B cell (primary cell): ENCODE results near the gene RTN4RL1. TPM values are rescaled to one million over a fixed set of nuclear protein-coding genes. Genes with fewer than 3 reads are reported as not detected.

ENCODE experiments used
- ATAC-seq: fragments of 200-7000 bp; cut with Tn5 transposase; one replicate; pipeline ENCODE4 v1.10.0; 2021; ENCODE audit warnings: low read depth, mild to moderate bottlenecking, moderate number of reproducible peaks, moderate library complexity
- CTCF ChIA-PET: fragments of 350-600 bp; sonication (Branson Sonifier 250); formaldehyde crosslinking; loops from one replicate; lab custom pipeline; 2021; ENCODE audit warnings: antibody characterized with exemption, inconsistent platforms; lab: Charles Lee
- POLR2A ChIA-PET: fragments of 350-600 bp; sonication (Branson Sonifier 250); formaldehyde crosslinking; loops from one replicate; lab custom pipeline; 2021; ENCODE audit warnings: antibody characterized with exemption; lab: Charles Lee
- DNase-seq: peaks from one replicate; pipeline ENCODE4 v3.0.0; 2013
- H2AFZ ChIP-seq: 2 replicates; pipeline ENCODE4 v1.6.1; 2012; ENCODE audit warnings: mild to moderate bottlenecking, low read depth, low read length; ENCODE audit not compliant: insufficient read depth, poor library complexity, severe bottlenecking
- H3K27ac ChIP-seq, 2 donors: 1 replicate in 1 of 2; 2 replicates in 1 of 2; pipeline ENCODE4 v1.5.1; 2012 to 2013; ENCODE audit warnings: low read length in 2 of 2, mild to moderate bottlenecking in 2 of 2, moderate library complexity in 1 of 2
- H3K27me3 ChIP-seq, 4 experiments: fragments of 200-600 bp in 1 of 4; sonication (generic) in 1 of 4; replicated peaks in 1 of 4; 1 replicate in 2 of 4; 2 replicates in 2 of 4; pipeline versions ENCODE4 v1.6.1 to v1.7.0; 2013 to 2016; ENCODE audit warnings: low read length in 3 of 4, mild to moderate bottlenecking in 2 of 4, mixed read lengths in 1 of 4, moderate library complexity in 1 of 4; ENCODE audit not compliant: insufficient read depth in 4 of 4, control insufficient read depth in 3 of 4; ENCODE audit errors: control extremely low read depth in 1 of 4
- H3K36me3 ChIP-seq, 2 experiments: replicated peaks in 1 of 2; 1 replicate in 1 of 2; 2 replicates in 1 of 2; pipeline versions ENCODE4 v1.6.1 to v1.7.1; 2013; ENCODE audit warnings: low read length in 1 of 2; ENCODE audit not compliant: insufficient read depth in 2 of 2, control insufficient read depth in 1 of 2; ENCODE audit errors: control extremely low read depth in 1 of 2, extremely low read depth in 1 of 2
- H3K4me1 ChIP-seq, 2 donors: fragments of 200-600 bp in 1 of 2; sonication (generic) in 1 of 2; 1 replicate in 1 of 2; 2 replicates in 1 of 2; pipeline versions ENCODE4 v1.5.1 to v1.6.1; 2013 to 2017; ENCODE audit warnings: low read length in 2 of 2; ENCODE audit not compliant: control insufficient read depth in 2 of 2, insufficient read depth in 2 of 2
- H3K4me2 ChIP-seq: replicated peaks from 2 replicates; pipeline ENCODE3; 2012; ENCODE audit warnings: mild to moderate bottlenecking, low read depth, low read length; ENCODE audit not compliant: poor library complexity, severe bottlenecking
- H3K4me3 ChIP-seq, 5 experiments: fragments of 200-600 bp in 1 of 5; sonication (generic) in 1 of 5; 1 replicate in 3 of 5; 2 replicates in 2 of 5; pipeline versions ENCODE4 v1.5.1 to v1.7.0; 2011 to 2016; ENCODE audit warnings: low read length in 4 of 5, mild to moderate bottlenecking in 4 of 5, low read depth in 2 of 5, control low read depth in 1 of 5, moderate library complexity in 1 of 5; ENCODE audit not compliant: insufficient read depth in 1 of 5; ENCODE audit errors: control extremely low read depth in 1 of 5, extremely low read depth in 1 of 5
- H3K79me2 ChIP-seq: fragments of 200-600 bp; sonication (generic); one replicate; pipeline ENCODE4 v1.6.0; 2016; ENCODE audit warnings: low read length; ENCODE audit not compliant: control insufficient read depth, insufficient read depth
- H3K9ac ChIP-seq: fragments of 200-600 bp; sonication (generic); 2 replicates; pipeline ENCODE4 v1.6.1; 2017; ENCODE audit warnings: mild to moderate bottlenecking, low read length, moderate library complexity
- H3K9me3 ChIP-seq, 3 donors: one replicate each; pipeline versions ENCODE4 v1.6.1 to v1.7.1; 2013; ENCODE audit warnings: low read length in 2 of 3; ENCODE audit not compliant: control insufficient read depth in 2 of 3, insufficient read depth in 1 of 3; ENCODE audit errors: control extremely low read depth in 1 of 3
- H4K20me1 ChIP-seq: 2 replicates; pipeline ENCODE4 v1.6.0; 2012; ENCODE audit warnings: mild to moderate bottlenecking, low read length; ENCODE audit not compliant: insufficient read depth, control insufficient read depth, poor library complexity, severe bottlenecking
- H3K27ac Mint-ChIP-seq: one replicate; pipeline ENCODE4 v1.8.0; 2021; ENCODE audit warnings: mixed read lengths
- H3K27me3 Mint-ChIP-seq: one replicate; pipeline ENCODE4 v1.8.0; 2021; ENCODE audit warnings: mixed read lengths
- H3K4me1 Mint-ChIP-seq: one replicate; pipeline ENCODE4 v1.8.0; 2021; ENCODE audit warnings: mixed read lengths
- H3K4me3 Mint-ChIP-seq: one replicate; pipeline ENCODE4 v1.8.0; 2021; ENCODE audit warnings: mixed read lengths
- H3K9me3 Mint-ChIP-seq: one replicate; pipeline ENCODE4 v1.8.0; 2022; ENCODE audit warnings: mixed read lengths; ENCODE audit not compliant: insufficient read depth
- CTCF ChIP-seq: fragments of 200-600 bp; IDR thresholded peaks from one replicate; pipeline ENCODE4 v1.8.0; 2022; ENCODE audit warnings: antibody characterized with exemption, mild to moderate bottlenecking
- EZH2 ChIP-seq: IDR thresholded peaks from 2 replicates; pipeline ENCODE4 v1.6.1; 2012; ENCODE audit warnings: borderline replicate concordance, low read depth, mild to moderate bottlenecking, moderate library complexity, low read length; ENCODE audit not compliant: insufficient read depth, poor library complexity, severe bottlenecking
- WGBS: methylation state at CpG from one replicate; pipeline ENCODE4 v1.1.5; 2013; ENCODE audit warnings: missing lambda C conversion rate; ENCODE audit not compliant: insufficient coverage; 5-methylcytosine and 5-hydroxymethylcytosine counted together
- intact Hi-C: fragments of 100-400 bp; cut with micrococcal nuclease; formaldehyde crosslinking; loops from one replicate; pipeline ENCODE4 v1.10.0; 2022
- polyA plus RNA-seq: library from polyadenylated mRNA; depleted of rRNA; stranded (reverse); fragments of >200 nt; gene quantifications from 2 replicates; pipeline ENCODE4 v1.2.3, GENCODE V29; 2012
- total RNA-seq, 2 donors: library from RNA; stranded (reverse); fragments of 120-200 nt in 1 of 2; gene quantifications; 1 replicate in 1 of 2; 2 replicates in 1 of 2; pipeline versions ENCODE4 v1.2.3 to v1.2.4, GENCODE V29; 2013 to 2022

RTN4RL1 gene
- total and polyA plus RNA-seq, 2 donors (not counting 1 experiment from before 2014, with no cell fraction given), result 0.03 to 0.07 TPM

- no peak overlapping the region for H3K9ac ChIP-seq
- Mint-ChIP-seq H3K27ac (no peak overlapping the region), H3K4me3 (no peak overlapping the region), H3K4me1 (peaks cover 19% of the 10 kb centered on the region), H3K9me3 (no peaks in the 10 kb centered on the region), H3K27me3 (peaks cover 48% of the 10 kb centered on the region)
- DNase-seq (no peak), ATAC-seq (no peak)
- POLR2A ChIA-PET, result no interaction called here
- H3K4me3 ChIP-seq, result no peak overlapping the region
- peaks cover 7% of the 10 kb centered on the region for H4K20me1 ChIP-seq
- CTCF ChIA-PET, result interaction anchor here (1.5 kb wide), 1 partner anchor 224 kb away, joined by 7 read pairs; no protein-coding TSS in a partner anchor
- H3K36me3 ChIP-seq, result no peaks in the 10 kb centered on the region
- no peaks in the 10 kb centered on the region for H3K79me2 ChIP-seq
- H3K27ac ChIP-seq, result no peak overlapping the region
- H3K9me3 ChIP-seq, result peaks cover 0 to 6% (median 0%) of the 10 kb centered on the region in 3 donors
- WGBS, result 4% methylated on average over 8 of the region's 8 CpGs
- H3K4me2 ChIP-seq, result no peak overlapping the region
- peaks cover 29 to 35% of the 10 kb centered on the region in 2 donors for H3K4me1 ChIP-seq
- H3K27me3 ChIP-seq, result peaks cover 0 to 44% (median 15%) of the 10 kb centered on the region in 4 experiments
- no peak overlapping the region for H2AFZ ChIP-seq
- intact Hi-C loops, result no loop called here
- TF ChIP-seq CTCF, result no peak
- TF ChIP-seq EZH2, result no peak
Observed at GRCh38 chr17:2020721-2021120, 4.4 kb downstream of the RTN4RL1 start.

GRCh38 chr17:2019723-2020122 is 5.4 kb downstream of the RTN4RL1 start:
- TF ChIP-seq EZH2 (no peak), CTCF (no peak)
- H3K4me3 ChIP-seq, result no peak overlapping the region
- ATAC-seq (no peak), DNase-seq (no peak)
- H3K4me2 ChIP-seq, result no peak overlapping the region
- Mint-ChIP-seq H3K27ac (no peak overlapping the region), H3K9me3 (no peaks in the 10 kb centered on the region), H3K4me1 (peaks cover 14% of the 10 kb centered on the region), H3K4me3 (no peak overlapping the region), H3K27me3 (peaks cover 54% of the 10 kb centered on the region)
- H3K9me3 ChIP-seq, result peaks cover 0 to 4% (median 0%) of the 10 kb centered on the region in 3 donors
- no peaks in the 10 kb centered on the region for H3K36me3 ChIP-seq
- CTCF ChIA-PET, result interaction anchor here (1.5 kb wide), 1 partner anchor 225 kb away, joined by 7 read pairs; no protein-coding TSS in a partner anchor
- 92% methylated on average over 6 of the region's 8 CpGs for WGBS
- no peaks in the 10 kb centered on the region for H3K79me2 ChIP-seq
- H3K27me3 ChIP-seq, result peaks cover 0 to 38% (median 13%) of the 10 kb centered on the region in 4 experiments
- H4K20me1 ChIP-seq, result peaks cover 7% of the 10 kb centered on the region
- H3K4me1 ChIP-seq, result peaks cover 23 to 29% of the 10 kb centered on the region in 2 donors
- H3K9ac ChIP-seq, result no peak overlapping the region
- POLR2A ChIA-PET, result no interaction called here
- intact Hi-C loops, result no loop called here
- H3K27ac ChIP-seq, result no peak overlapping the region
- H2AFZ ChIP-seq, result no peak overlapping the region
